HG03097 (cell line): ENCODE data around the gene TRPM3.

Experiments used
- ATAC-seq: cut with Tn5 transposase; IDR thresholded peaks from one replicate; pipeline ENCODE4 v1.9.1; 2021; ENCODE audit not compliant: unreplicated experiment, low FRiP score

Gene TRPM3

GRCh38 chr9:71105192-71105591 is 16.2 kb downstream of the TRPM3 start:
- no peak for ATAC-seq

GRCh38 chr9:71098801-71099200 is 22.6 kb downstream of the TRPM3 start:
- no peak for ATAC-seq

DNA sequence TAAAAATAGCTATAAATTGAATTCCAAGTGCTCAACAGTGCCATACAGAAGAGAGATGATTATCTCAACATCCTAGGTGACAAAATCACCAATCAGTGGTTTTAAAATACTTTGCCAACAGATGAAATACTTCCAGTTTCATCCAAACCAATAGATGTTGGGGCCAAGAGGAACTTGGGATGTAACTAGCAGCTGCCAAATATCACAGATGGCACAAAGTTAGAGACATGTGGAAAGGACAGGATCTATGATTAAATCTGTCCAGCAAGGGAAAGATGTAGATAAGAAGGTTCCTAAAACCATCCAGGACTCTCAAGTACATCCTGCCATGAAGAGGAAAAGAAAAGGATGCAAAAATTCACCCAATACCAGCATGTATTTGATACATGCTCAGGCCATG is 23.8 kb downstream of the TRPM3 start:
- no peak for ATAC-seq

GRCh38 chr9:71096421-71097108 is 24.9 kb downstream of the TRPM3 start:
- ATAC-seq, result no peak

- ATAC-seq, result no peak
Observed at GRCh38 chr9:71094708-71095251, 26.6 kb downstream of the TRPM3 start.

GRCh38 chr9:71090896-71091295 is 30.5 kb downstream of the TRPM3 start:
- no peak for ATAC-seq

DNA sequence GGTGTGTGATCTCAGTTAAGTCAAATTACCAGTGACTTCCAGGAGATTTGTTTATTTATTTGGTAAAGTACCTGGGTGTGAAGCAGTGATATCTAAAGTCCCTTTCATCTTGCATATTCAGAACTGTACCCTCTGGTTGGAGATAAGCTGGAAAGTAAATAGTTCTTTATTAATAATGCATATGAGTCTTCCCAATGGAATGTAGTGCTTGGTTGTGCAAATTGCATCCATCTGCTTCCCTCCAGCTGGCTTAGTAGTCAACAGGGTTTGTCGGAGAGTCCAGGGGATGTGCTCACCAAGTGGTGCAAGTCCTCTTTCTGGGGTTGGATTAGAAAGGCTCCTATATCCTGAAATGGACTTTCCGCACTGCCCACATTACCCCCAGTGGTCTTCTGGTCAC is 42.0 kb downstream of the TRPM3 start:
- no peak for ATAC-seq

- ATAC-seq, result no peak
Observed at GRCh38 chr9:71076096-71076495, 45.3 kb downstream of the TRPM3 start.

GRCh38 chr9:71073494-71073893 is 47.9 kb downstream of the TRPM3 start:
- ATAC-seq, result no peak

DNA sequence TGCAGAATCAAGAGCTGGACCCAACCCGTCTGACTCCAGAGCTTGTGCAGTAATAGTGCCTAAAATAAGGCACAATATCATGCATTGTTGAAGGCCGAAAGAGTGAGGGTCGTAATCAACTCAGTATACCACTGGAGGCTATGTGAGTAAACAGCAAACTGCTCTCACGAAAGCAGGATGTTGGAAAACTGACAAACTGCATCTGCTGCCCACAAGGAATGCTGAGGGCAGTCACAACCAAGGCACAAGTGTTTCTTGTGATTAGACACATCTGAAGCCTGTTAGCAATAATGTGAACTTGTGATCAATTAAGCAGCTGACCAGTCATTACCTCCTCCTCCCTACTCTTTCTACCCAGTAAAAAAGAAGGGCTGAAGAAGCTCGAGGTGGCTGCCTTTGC is 48.8 kb downstream of the TRPM3 start:
- ATAC-seq, result no peak

- ATAC-seq, result no peak
Observed at GRCh38 chr9:71071633-71072032, 49.8 kb downstream of the TRPM3 start.

DNA sequence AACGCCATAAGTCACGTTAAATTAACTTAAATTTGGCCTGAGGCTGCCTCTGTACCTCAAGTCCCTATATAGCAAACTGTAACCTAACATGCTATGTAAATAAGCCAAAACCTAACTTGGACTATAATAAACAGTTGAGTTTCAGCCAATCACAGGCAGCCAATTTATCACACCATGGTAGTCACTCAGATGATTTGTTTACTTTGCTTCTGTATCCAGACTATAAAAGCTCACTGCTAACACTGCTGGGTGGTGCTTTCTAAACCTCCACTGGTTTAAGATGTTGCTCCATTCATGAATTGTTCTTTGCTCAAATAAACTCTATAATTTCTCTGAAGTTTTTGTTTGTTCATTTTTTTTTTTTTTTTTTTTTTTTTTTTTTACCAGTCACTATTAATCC is 62.8 kb downstream of the TRPM3 start:
- ATAC-seq, result no peak

- no peak for ATAC-seq
Observed at GRCh38 chr9:71052287-71052686, 69.1 kb downstream of the TRPM3 start.

DNA sequence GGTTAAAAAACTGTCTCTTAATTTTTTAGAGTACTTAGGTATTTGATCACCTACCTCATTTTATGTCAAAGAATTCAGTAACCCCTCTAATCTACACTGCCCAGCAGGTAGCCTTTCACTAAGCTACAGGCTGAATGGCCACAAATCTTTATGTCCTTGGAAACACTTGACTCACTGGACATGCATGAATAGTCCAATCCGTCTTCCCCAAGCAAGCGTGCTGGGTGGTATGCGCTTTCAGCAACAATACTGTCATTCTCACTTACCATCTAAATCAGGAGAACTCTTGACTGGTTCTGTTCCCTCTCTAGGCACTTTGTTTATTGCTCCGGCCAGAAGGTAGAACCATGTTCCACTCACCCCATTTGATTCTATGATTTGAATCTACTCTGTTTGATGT is 73.1 kb downstream of the TRPM3 start:
- no peak for ATAC-seq

DNA sequence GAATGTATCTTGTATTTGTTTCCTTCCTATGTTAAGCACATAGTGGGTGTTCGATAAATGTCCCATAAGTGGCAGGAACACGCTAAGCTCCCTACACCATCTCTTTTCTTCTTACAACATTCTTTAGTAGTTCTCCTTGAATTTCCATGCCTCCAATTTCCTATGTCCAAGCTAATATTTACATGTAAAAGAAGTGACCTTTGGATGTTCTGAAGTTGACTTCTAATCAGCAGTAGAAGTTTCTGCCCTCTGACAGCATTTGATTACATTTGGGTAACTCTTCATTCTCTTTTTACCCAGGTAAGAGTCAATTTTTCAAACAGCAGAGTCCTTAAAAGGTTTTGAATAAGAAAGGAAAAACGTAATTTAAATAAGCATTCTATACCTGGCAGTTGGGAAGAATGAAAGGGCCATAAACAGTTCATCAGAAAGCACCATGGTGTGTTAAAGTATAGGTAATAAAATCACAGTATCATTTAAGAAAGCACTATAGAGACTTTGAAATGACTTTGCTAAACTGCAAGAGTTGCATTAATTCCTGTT is 78.9 kb downstream of the TRPM3 start:
- no peak for ATAC-seq

DNA sequence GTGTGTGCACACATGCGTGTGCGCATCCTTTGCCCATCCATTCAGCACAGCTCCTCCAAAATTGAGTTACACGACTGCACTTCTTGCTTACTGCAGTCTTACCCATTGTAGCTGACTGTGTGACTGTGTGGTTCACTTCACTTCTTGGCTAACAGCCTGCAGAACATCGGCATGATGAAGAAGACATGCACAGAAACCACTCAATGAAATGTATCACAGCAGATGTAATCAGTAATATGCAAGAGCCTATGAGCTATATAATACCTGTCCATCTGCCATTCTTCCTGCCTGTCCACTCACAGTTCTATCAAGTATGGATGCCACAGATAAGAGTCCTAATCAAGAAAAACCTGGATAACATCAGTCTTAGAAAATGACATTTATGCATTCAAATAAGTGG is 83.9 kb downstream of the TRPM3 start:
- no peak for ATAC-seq

DNA sequence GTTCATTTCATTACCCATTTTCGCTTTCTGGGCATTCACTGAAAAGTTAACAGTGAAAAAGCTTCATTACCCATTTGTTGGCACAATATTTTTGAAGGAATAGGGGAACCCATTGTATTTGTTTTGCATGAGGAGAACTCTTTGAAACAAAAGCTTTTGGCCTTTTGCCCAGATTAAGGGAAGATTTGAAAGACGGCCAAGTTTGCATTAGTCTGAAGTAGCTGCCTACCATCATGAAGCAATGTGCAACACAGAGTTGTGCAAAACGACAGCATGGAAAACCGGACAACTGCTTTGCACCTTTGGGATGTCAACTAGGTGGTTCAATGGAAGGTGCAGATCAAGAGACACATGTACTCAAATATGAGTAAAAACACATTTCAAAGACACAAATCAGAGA is 84.9 kb downstream of the TRPM3 start:
- ATAC-seq, result no peak

GRCh38 chr9:71032779-71033178 is 88.6 kb downstream of the TRPM3 start:
- no peak for ATAC-seq

DNA sequence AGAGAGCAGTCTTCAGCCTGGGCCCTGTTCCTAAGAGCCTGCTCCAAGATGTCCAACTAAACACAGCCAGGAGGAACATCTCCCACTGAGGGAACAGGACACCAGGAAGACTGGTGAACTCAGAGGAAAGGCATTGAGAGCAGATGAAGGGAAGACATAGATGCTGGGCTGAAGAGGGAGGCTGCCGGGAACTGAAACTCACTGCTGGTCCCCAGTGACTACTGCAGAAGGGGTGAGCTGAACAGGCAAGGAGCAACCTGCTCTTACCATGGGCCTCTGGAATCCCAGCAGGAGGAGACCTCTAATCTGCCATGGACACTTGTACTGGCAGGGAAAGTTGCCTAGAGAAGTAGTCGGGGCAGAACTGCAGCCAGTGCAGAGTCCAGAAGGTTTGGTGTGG is 95.7 kb downstream of the TRPM3 start:
- ATAC-seq, result no peak

DNA sequence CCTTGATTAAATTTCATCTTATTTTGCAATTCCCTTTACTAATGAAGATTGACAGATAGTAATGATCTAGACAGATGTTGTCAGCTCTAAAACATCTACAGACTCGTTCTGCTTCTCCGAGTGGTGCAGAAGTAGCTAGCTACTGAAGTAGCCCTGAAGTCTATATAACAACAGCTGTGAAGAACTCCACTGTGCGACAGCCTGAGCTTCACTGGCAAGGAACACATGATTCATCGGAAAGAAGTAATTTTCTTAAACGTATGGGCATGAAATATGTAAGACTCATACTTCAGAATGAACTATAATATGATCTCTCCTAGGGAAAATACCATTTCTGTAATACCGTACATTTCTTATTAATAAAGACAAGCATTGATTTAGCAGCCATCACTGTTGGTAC is 96.2 kb downstream of the TRPM3 start:
- no peak for ATAC-seq

- ATAC-seq, result no peak
Observed at GRCh38 chr9:71010258-71010657, 111.2 kb downstream of the TRPM3 start.

DNA sequence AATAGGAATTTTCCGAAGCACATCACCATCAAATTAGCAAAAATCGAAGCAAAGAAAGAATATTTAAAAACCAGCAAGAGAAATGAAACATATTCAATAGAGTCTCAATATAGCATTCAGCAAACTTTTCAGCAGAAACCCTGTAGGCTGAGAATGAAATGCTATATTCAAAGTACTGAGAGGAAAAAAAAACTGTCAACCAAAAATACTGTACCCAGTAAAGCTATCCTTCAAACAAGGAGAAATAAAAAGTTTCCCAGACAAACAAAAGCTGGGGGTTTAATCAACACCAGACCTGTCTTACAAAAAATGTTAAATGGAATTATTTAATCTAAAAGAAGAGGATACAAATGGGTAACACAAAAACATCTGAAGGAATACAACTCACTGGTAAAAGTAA is 116.0 kb downstream of the TRPM3 start:
- ATAC-seq, result no peak

GRCh38 chr9:71004196-71004595 is 117.2 kb downstream of the TRPM3 start:
- no peak for ATAC-seq
